A673 (cell line): Measurements from ENCODE around the gene MYPN. TPM values are rescaled to one million over a fixed set of nuclear protein-coding genes. Genes with fewer than 3 reads are reported as not detected.
"Not testable (repeated sequence)": the region's sequence is repeated elsewhere in the genome, so short reads cannot be mapped to it uniquely, and the experiment has no call there.

Experiments used
- BruUV-seq: library from RNA; stranded (reverse); fragments of 400-500 nt; replicated peaks from 2 replicates; lab custom pipeline; 2021; lab: Mats Ljungman, UMichigan
- CTCF ChIA-PET: fragments of 300-600 bp; sonication (Branson Sonifier 250); formaldehyde crosslinking; loops from one replicate; lab custom pipeline; 2022; ENCODE audit warnings: antibody characterized with exemption; lab: Charles Lee
- POLR2A ChIA-PET: fragments of 300-600 bp; sonication (Branson Sonifier 250); formaldehyde crosslinking; loops from one replicate; lab custom pipeline; 2022; ENCODE audit warnings: antibody characterized with exemption; ENCODE audit not compliant: low non-redundant PET; lab: Charles Lee
- DNase-seq: peaks from one replicate; pipeline ENCODE4 v3.0.0-alpha.2; 2015; ENCODE audit warnings: low spot score
- H3K27ac ChIP-seq: fragments of 200-600 bp; sonication (generic); 2 replicates; pipeline ENCODE4 v1.5.1; 2016; ENCODE audit warnings: mixed run types, low read depth, mild to moderate bottlenecking, mixed read lengths, antibody characterized with exemption, low read length; ENCODE audit not compliant: poor library complexity, severe bottlenecking
- H3K27me3 ChIP-seq: fragments of 200-600 bp; sonication (generic); replicated peaks from 2 replicates; pipeline ENCODE4 v1.6.1; 2017; ENCODE audit warnings: mixed run types, low read depth, mild to moderate bottlenecking, mixed read lengths, antibody characterized with exemption, low read length; ENCODE audit not compliant: insufficient read depth, poor library complexity
- H3K36me3 ChIP-seq: fragments of 200-600 bp; sonication (generic); 2 replicates; pipeline ENCODE4 v1.6.1; 2016; ENCODE audit warnings: mixed run types, mild to moderate bottlenecking, mixed read lengths, antibody characterized with exemption, low read length; ENCODE audit not compliant: insufficient read depth, poor library complexity, severe bottlenecking
- H3K4me1 ChIP-seq: fragments of 200-600 bp; sonication (generic); 2 replicates; pipeline ENCODE4 v1.6.1; 2017; ENCODE audit warnings: mixed run types, mild to moderate bottlenecking, mixed read lengths, antibody characterized with exemption, low read length; ENCODE audit not compliant: insufficient read depth, poor library complexity, severe bottlenecking
- H3K4me3 ChIP-seq: fragments of 200-600 bp; sonication (generic); 2 replicates; pipeline ENCODE4 v1.5.1; 2016; ENCODE audit warnings: low read depth, mixed run types, mild to moderate bottlenecking, mixed read lengths, low read length; ENCODE audit not compliant: poor library complexity, severe bottlenecking
- H3K9me3 ChIP-seq: fragments of 200-600 bp; sonication (generic); 2 replicates; pipeline ENCODE4 v1.6.1; 2016; ENCODE audit warnings: mixed run types, low read depth, mild to moderate bottlenecking, mixed read lengths, antibody characterized with exemption, low read length; ENCODE audit not compliant: poor library complexity, severe bottlenecking
- EZH2 ChIP-seq: fragments of 200-600 bp; sonication (generic); IDR thresholded peaks from 2 replicates; pipeline ENCODE4 v1.6.1; 2017; ENCODE audit warnings: borderline replicate concordance, low read depth, mild to moderate bottlenecking, mixed read lengths, antibody characterized with exemption, low read length; ENCODE audit not compliant: poor library complexity, severe bottlenecking
- intact Hi-C: fragments of 100-400 bp; cut with micrococcal nuclease; formaldehyde crosslinking; loops from one replicate; pipeline ENCODE4 v1.10.0; 2022; ENCODE audit not compliant: unreplicated experiment
- total RNA-seq: library from RNA; stranded (reverse); gene quantifications from 2 replicates; pipeline ENCODE4 v1.2.3, GENCODE V29; 2021
- TF ChIP-seq, protein P1 (sequence below): fragments of 300-800, 200-600 bp; sonication (generic); conservative IDR thresholded peaks from 2 replicates; pipeline ENCODE4 v1.5.1; 2017; ENCODE audit warnings: low read depth, mild to moderate bottlenecking, antibody characterized with exemption, low read length, moderate library complexity, mixed read lengths

MYPN gene
- total RNA-seq, 1 experiment from 2014 or later = 1.7 TPM

DNA sequence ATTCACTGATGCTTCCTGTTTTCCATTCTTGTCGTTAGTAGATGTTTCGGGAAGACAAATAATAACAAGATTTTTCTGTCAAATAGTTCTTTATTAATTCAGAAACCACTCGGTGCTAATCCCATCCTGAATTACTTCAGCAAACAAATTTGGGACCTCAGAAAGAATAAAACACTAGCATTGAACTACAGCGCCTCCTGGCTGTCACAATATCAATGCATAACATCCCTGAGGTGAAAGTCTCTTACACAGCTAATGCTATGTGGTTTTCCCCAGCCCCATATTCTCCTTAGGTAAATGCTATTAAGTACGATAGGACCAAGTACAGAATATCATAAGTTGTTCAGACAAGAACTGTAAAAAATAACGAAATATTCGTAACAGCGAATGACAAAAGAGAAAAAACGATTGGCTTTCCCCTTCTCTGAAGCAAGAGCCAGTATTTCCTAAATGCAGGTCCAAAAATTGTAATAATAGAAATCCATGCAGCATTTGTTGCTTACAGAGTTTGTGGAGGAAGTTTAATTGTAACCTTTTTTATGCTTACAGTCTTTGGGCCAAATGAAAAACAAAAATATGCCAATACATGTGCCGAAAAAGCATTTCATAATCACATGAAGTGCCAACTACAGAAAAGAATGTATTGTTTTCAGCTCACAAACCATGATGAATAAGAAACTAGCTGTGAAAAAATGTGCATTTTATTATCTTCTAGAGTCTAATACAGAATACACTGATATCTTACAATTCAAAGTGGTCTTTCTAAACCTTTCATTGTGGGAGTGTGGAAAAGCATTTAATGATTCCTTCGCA, 47.3 kb downstream of the MYPN start:
- TF ChIP-seq, protein P1, sequence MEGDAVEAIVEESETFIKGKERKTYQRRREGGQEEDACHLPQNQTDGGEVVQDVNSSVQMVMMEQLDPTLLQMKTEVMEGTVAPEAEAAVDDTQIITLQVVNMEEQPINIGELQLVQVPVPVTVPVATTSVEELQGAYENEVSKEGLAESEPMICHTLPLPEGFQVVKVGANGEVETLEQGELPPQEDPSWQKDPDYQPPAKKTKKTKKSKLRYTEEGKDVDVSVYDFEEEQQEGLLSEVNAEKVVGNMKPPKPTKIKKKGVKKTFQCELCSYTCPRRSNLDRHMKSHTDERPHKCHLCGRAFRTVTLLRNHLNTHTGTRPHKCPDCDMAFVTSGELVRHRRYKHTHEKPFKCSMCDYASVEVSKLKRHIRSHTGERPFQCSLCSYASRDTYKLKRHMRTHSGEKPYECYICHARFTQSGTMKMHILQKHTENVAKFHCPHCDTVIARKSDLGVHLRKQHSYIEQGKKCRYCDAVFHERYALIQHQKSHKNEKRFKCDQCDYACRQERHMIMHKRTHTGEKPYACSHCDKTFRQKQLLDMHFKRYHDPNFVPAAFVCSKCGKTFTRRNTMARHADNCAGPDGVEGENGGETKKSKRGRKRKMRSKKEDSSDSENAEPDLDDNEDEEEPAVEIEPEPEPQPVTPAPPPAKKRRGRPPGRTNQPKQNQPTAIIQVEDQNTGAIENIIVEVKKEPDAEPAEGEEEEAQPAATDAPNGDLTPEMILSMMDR = peak; percentile 91
- no peak for TF ChIP-seq EZH2
- intact Hi-C loops = loop anchor here (1.0 kb wide), 4 partner anchors 73 to 301 kb away; partner anchors contain the start of gene SIRT1
- Histone ChIP-seq H3K4me1 (peaks cover 33% of the 10 kb centered on the region), H3K27me3 (no peaks in the 10 kb centered on the region), H3K4me3 (no peak overlapping the region), H3K36me3 (no peaks in the 10 kb centered on the region), H3K9me3 (no peaks in the 10 kb centered on the region), H3K27ac (no peak overlapping the region)
- DNase-seq = peak; percentile 79
- no TSS peak for BruUV-seq
- POLR2A ChIA-PET = interaction anchor here (0.6 kb wide), 1 partner anchor 367 kb away, joined by 3 read pairs; no protein-coding TSS in a partner anchor
- CTCF ChIA-PET = interaction anchor here (2.0 kb wide), 1 partner anchor 74 kb away, joined by 7 read pairs; no protein-coding TSS in a partner anchor

DNA sequence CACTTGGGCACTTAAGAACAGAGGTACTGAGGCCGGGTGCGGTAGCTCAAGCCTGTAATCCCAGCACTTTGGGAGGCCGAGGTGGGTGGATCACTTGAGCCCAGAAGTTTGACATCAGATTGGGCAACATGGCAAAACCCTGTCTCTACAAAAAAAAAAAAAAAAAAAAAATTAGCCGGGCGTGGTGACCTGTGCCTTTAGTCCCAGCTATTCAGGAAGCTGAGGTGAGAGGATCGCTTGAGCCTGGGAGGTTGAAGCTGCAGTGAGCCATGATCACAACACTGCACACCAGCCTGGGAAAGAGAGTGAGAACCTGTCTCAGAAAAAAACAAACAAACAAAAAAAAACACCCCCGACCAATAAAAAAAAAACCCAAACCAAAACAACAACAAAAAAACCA, 48.2 kb downstream of the MYPN start:
- intact Hi-C loops, H3K36me3 ChIP-seq, H3K27ac ChIP-seq, H3K9me3 ChIP-seq, H3K4me3 ChIP-seq, H3K27me3 ChIP-seq, BruUV-seq, DNase-seq, POLR2A ChIA-PET: not testable (repeated sequence)
- H3K4me1 ChIP-seq = peaks cover 33% of the 10 kb centered on the region
- CTCF ChIA-PET = interaction anchor here (0.6 to 1.3 kb wide), 4 partner anchors 9 to 460 kb away, joined by 3 to 4 read pairs (median 4); no protein-coding TSS in a partner anchor

DNA sequence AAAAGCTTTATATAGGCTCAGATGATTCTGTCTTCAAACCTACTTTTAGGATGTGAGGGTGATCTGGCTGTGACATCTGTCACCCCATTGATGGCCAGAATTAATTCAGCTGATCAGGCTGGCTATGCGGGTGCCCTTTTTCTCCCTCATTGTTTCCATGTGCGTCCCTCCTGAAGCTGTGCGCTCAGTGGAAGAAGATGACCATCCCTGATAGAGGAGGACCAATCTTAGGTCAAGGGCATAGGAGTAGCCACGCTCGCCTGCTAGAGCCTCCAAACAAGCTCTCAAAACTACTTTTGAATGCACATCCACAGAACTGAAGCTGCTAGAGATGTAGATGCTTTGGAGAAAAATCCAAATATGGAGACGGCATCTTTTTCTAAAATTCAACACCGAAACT, 48.7 kb downstream of the MYPN start:
- BruUV-seq = no TSS peak
- TF ChIP-seq, protein P1 = no peak
- TF ChIP-seq EZH2 = no peak

More for the DNA sequence above, 48.7 kb downstream of the MYPN start:
- ChIA-PET POLR2A (no interaction called here), CTCF (interaction anchor here (0.6 to 1.3 kb wide), 4 partner anchors 9 to 460 kb away, joined by 3 to 4 read pairs (median 4); no protein-coding TSS in a partner anchor)
- DNase-seq = no peak
- Histone ChIP-seq H3K4me1 (peaks cover 33% of the 10 kb centered on the region), H3K9me3 (no peaks in the 10 kb centered on the region), H3K4me3 (no peak overlapping the region), H3K36me3 (no peaks in the 10 kb centered on the region), H3K27ac (no peak overlapping the region), H3K27me3 (no peaks in the 10 kb centered on the region)
- intact Hi-C loops = no loop called here
